Activated naive CD8-positive, alpha-beta T cell treated with anti-CD3 and anti-CD28 coated beads, Interleukin-2, amount 10 ng/mL, durations not matched to agents 7 days and 5 days (primary cell): Measurements from ENCODE around the gene LCE6A. TPM values are rescaled to one million over a fixed set of nuclear protein-coding genes. Genes with fewer than 3 reads are reported as not detected.

Experiments used
- ATAC-seq: fragments of 150-1000 bp; cut with Tn5 transposase; one replicate; pipeline ENCODE4 v1.10.0; 2021; ENCODE audit warnings: low read depth, moderate library complexity
- POLR2A ChIA-PET: fragments of 350-600 bp; sonication (Branson Sonifier 250); formaldehyde crosslinking; loops from one replicate; lab custom pipeline; 2021; ENCODE audit warnings: antibody characterized with exemption; lab: Charles Lee
- DNase-seq: peaks from one replicate; pipeline ENCODE4 v3.0.0; 2021
- H3K27ac Mint-ChIP-seq: one replicate; pipeline ENCODE4 v1.8.0; 2022; ENCODE audit warnings: mild to moderate bottlenecking, mixed read lengths
- H3K27me3 Mint-ChIP-seq: one replicate; pipeline ENCODE4 v1.8.0; 2022; ENCODE audit warnings: mild to moderate bottlenecking, moderate library complexity, mixed read lengths
- H3K36me3 Mint-ChIP-seq: one replicate; pipeline ENCODE4 v1.8.0; 2021; ENCODE audit warnings: mild to moderate bottlenecking, mixed read lengths
- H3K4me1 Mint-ChIP-seq: one replicate; pipeline ENCODE4 v1.8.0; 2021; ENCODE audit warnings: mixed read lengths
- H3K4me3 Mint-ChIP-seq: one replicate; pipeline ENCODE4 v1.8.0; 2022; ENCODE audit warnings: mild to moderate bottlenecking, moderate library complexity, mixed read lengths
- H3K9me3 Mint-ChIP-seq: one replicate; pipeline ENCODE4 v1.8.0; 2021; ENCODE audit warnings: mixed read lengths
- total RNA-seq, 2 experiments: library from RNA; stranded (reverse); gene quantifications; one replicate each; pipeline ENCODE4 v1.2.3, GENCODE V29; 2021

Gene LCE6A
- total RNA-seq = not detected

GRCh38 chr1:152842556-152842955, at the start of gene LCE6A:
TSS of gene LCE6A (plus strand) at chr1:152842856. CDS start at chr1:152843521, 665 bp downstream.
- no peaks in the 10 kb centered on the region for H3K36me3 Mint-ChIP-seq
- H3K4me3 Mint-ChIP-seq = no peak within 1 kb of the TSS
- peaks cover 3% of the 10 kb centered on the region for H3K27me3 Mint-ChIP-seq
- no peaks in the 10 kb centered on the region for H3K4me1 Mint-ChIP-seq
- POLR2A ChIA-PET = no interaction called here
- no peaks in the 10 kb centered on the region for H3K9me3 Mint-ChIP-seq
- no peak for DNase-seq
- H3K27ac Mint-ChIP-seq = no peak within 1 kb of the TSS
- ATAC-seq = no peak

GRCh38 chr1:152795686-152796085, 47.0 kb upstream of the LCE6A start:
- H3K4me3 Mint-ChIP-seq = no peak overlapping the region
- ATAC-seq = no peak
- peaks cover 7% of the 10 kb centered on the region for H3K27me3 Mint-ChIP-seq
- no peaks in the 10 kb centered on the region for H3K4me1 Mint-ChIP-seq
- no peaks in the 10 kb centered on the region for H3K9me3 Mint-ChIP-seq
- H3K36me3 Mint-ChIP-seq = no peaks in the 10 kb centered on the region
- H3K27ac Mint-ChIP-seq = no peak overlapping the region
- DNase-seq = no peak
- POLR2A ChIA-PET = no interaction called here

GRCh38 chr1:152796421-152796820, 46.2 kb upstream of the LCE6A start, which contains the start of gene LCE1D:
TSS of gene LCE1D (plus strand) at chr1:152796721. CDS start at chr1:152797795, 1,074 bp downstream.
- ATAC-seq (no peak), DNase-seq (no peak)
- H3K27me3 Mint-ChIP-seq = peaks cover 9% of the 10 kb centered on the region
- H3K9me3 Mint-ChIP-seq = no peaks in the 10 kb centered on the region
- POLR2A ChIA-PET = no interaction called here
- H3K27ac Mint-ChIP-seq = no peak within 1 kb of the TSS
- H3K36me3 Mint-ChIP-seq = no peaks in the 10 kb centered on the region
- no peaks in the 10 kb centered on the region for H3K4me1 Mint-ChIP-seq
- no peak within 1 kb of the TSS for H3K4me3 Mint-ChIP-seq

GRCh38 chr1:152801333-152801732, 41.3 kb upstream of the LCE6A start:
- POLR2A ChIA-PET = no interaction called here
- Mint-ChIP-seq H3K4me3 (no peak overlapping the region), H3K36me3 (no peaks in the 10 kb centered on the region), H3K27ac (no peak overlapping the region), H3K27me3 (peaks cover 5% of the 10 kb centered on the region), H3K4me1 (no peaks in the 10 kb centered on the region), H3K9me3 (no peaks in the 10 kb centered on the region)
- no peak for ATAC-seq
- DNase-seq = no peak

GRCh38 chr1:152806576-152806975, 36.1 kb upstream of the LCE6A start, which contains the start of gene LCE1C:
TSS of gene LCE1C (minus strand) at chr1:152806651. CDS start at chr1:152805478, 1,173 bp downstream.
- Mint-ChIP-seq H3K9me3 (no peaks in the 10 kb centered on the region), H3K27ac (no peak within 1 kb of the TSS), H3K4me1 (no peaks in the 10 kb centered on the region), H3K27me3 (peaks cover 13% of the 10 kb centered on the region), H3K4me3 (no peak within 1 kb of the TSS), H3K36me3 (no peaks in the 10 kb centered on the region)
- POLR2A ChIA-PET = no interaction called here
- ATAC-seq = no peak
- DNase-seq = no peak

- Mint-ChIP-seq H3K27me3 (peaks cover 13% of the 10 kb centered on the region), H3K4me1 (no peaks in the 10 kb centered on the region), H3K9me3 (no peaks in the 10 kb centered on the region), H3K27ac (no peak overlapping the region), H3K36me3 (no peaks in the 10 kb centered on the region), H3K4me3 (no peak overlapping the region)
- POLR2A ChIA-PET = no interaction called here
- no peak for ATAC-seq
- DNase-seq = no peak
Measured at GRCh38 chr1:152811050-152811449, 31.6 kb upstream of the LCE6A start.

GRCh38 chr1:152811671-152812070, 31.0 kb upstream of the LCE6A start, which contains the start of gene LCE1B:
TSS of gene LCE1B (plus strand) at chr1:152811971. CDS start at chr1:152812447, 476 bp downstream.
- H3K4me3 Mint-ChIP-seq = no peak within 1 kb of the TSS
- peaks cover 13% of the 10 kb centered on the region for H3K27me3 Mint-ChIP-seq
- no peak within 1 kb of the TSS for H3K27ac Mint-ChIP-seq
- H3K4me1 Mint-ChIP-seq = no peaks in the 10 kb centered on the region
- ATAC-seq = no peak
- H3K36me3 Mint-ChIP-seq = no peaks in the 10 kb centered on the region
- no peaks in the 10 kb centered on the region for H3K9me3 Mint-ChIP-seq
- no peak for DNase-seq
- POLR2A ChIA-PET = no interaction called here

- no peaks in the 10 kb centered on the region for H3K36me3 Mint-ChIP-seq
- H3K4me1 Mint-ChIP-seq = no peaks in the 10 kb centered on the region
- POLR2A ChIA-PET = no interaction called here
- H3K4me3 Mint-ChIP-seq = no peak overlapping the region
- no peaks in the 10 kb centered on the region for H3K9me3 Mint-ChIP-seq
- ATAC-seq = no peak
- no peak overlapping the region for H3K27ac Mint-ChIP-seq
- no peak for DNase-seq
- no peaks in the 10 kb centered on the region for H3K27me3 Mint-ChIP-seq
Measured at GRCh38 chr1:152817309-152817708, 25.3 kb upstream of the LCE6A start.

- no peaks in the 10 kb centered on the region for H3K9me3 Mint-ChIP-seq
- no peaks in the 10 kb centered on the region for H3K36me3 Mint-ChIP-seq
- H3K4me3 Mint-ChIP-seq = no peak overlapping the region
- no peak overlapping the region for H3K27ac Mint-ChIP-seq
- H3K27me3 Mint-ChIP-seq = no peaks in the 10 kb centered on the region
- POLR2A ChIA-PET = no interaction called here
- ATAC-seq (no peak), DNase-seq (no peak)
- no peaks in the 10 kb centered on the region for H3K4me1 Mint-ChIP-seq
Measured at GRCh38 chr1:152823294-152823693, 19.4 kb upstream of the LCE6A start.

- Mint-ChIP-seq H3K4me1 (no peaks in the 10 kb centered on the region), H3K27me3 (peaks cover 2% of the 10 kb centered on the region), H3K9me3 (no peaks in the 10 kb centered on the region), H3K4me3 (no peak overlapping the region), H3K27ac (no peak overlapping the region), H3K36me3 (no peaks in the 10 kb centered on the region)
- ATAC-seq = no peak
- no peak for DNase-seq
- POLR2A ChIA-PET = no interaction called here
Measured at GRCh38 chr1:152824964-152825363, 17.7 kb upstream of the LCE6A start.

GRCh38 chr1:152827173-152827572, 15.5 kb upstream of the LCE6A start, which contains the start of gene LCE1A:
TSS of gene LCE1A (plus strand) at chr1:152827473. CDS start at chr1:152827473, 0 bp downstream.
- Mint-ChIP-seq H3K36me3 (no peaks in the 10 kb centered on the region), H3K4me3 (no peak within 1 kb of the TSS), H3K4me1 (no peaks in the 10 kb centered on the region), H3K9me3 (no peaks in the 10 kb centered on the region), H3K27me3 (peaks cover 2% of the 10 kb centered on the region), H3K27ac (no peak within 1 kb of the TSS)
- ATAC-seq = no peak
- no peak for DNase-seq
- POLR2A ChIA-PET = no interaction called here

GRCh38 chr1:152836870-152837269, 5.8 kb upstream of the LCE6A start:
- H3K27ac Mint-ChIP-seq = no peak overlapping the region
- no peaks in the 10 kb centered on the region for H3K36me3 Mint-ChIP-seq
- H3K4me1 Mint-ChIP-seq = no peaks in the 10 kb centered on the region
- POLR2A ChIA-PET = no interaction called here
- no peak overlapping the region for H3K4me3 Mint-ChIP-seq
- H3K9me3 Mint-ChIP-seq = no peaks in the 10 kb centered on the region
- ATAC-seq (no peak), DNase-seq (no peak)
- H3K27me3 Mint-ChIP-seq = peaks cover 3% of the 10 kb centered on the region

- peaks cover 4% of the 10 kb centered on the region for H3K27me3 Mint-ChIP-seq
- no peaks in the 10 kb centered on the region for H3K9me3 Mint-ChIP-seq
- no peaks in the 10 kb centered on the region for H3K36me3 Mint-ChIP-seq
- H3K4me1 Mint-ChIP-seq = no peaks in the 10 kb centered on the region
- POLR2A ChIA-PET = no interaction called here
- DNase-seq (no peak), ATAC-seq (no peak)
- no peak overlapping the region for H3K27ac Mint-ChIP-seq
- H3K4me3 Mint-ChIP-seq = no peak overlapping the region
Measured at GRCh38 chr1:152855661-152856060, 13.0 kb downstream of the LCE6A start.

GRCh38 chr1:152858062-152858461, 15.4 kb downstream of the LCE6A start:
- POLR2A ChIA-PET = no interaction called here
- Mint-ChIP-seq H3K4me3 (no peak overlapping the region), H3K9me3 (no peaks in the 10 kb centered on the region), H3K36me3 (no peaks in the 10 kb centered on the region), H3K27me3 (peaks cover 13% of the 10 kb centered on the region), H3K27ac (no peak overlapping the region), H3K4me1 (no peaks in the 10 kb centered on the region)
- ATAC-seq (no peak), DNase-seq (no peak)
